HG03439 (cell line): ENCODE results near the gene MED9.

Experiments used
- ATAC-seq: cut with Tn5 transposase; IDR thresholded peaks from one replicate; pipeline ENCODE4 v1.9.1; 2021; ENCODE audit warnings: mild to moderate bottlenecking, moderate library complexity; ENCODE audit not compliant: unreplicated experiment

The MED9 gene

GRCh38 chr17:17487998-17488397, 11.2 kb downstream of the MED9 start:
- no peak for ATAC-seq

GRCh38 chr17:17491031-17491471, 14.3 kb downstream of the MED9 start:
- ATAC-seq, result no peak

GRCh38 chr17:17491546-17491988, 14.8 kb downstream of the MED9 start:
- ATAC-seq, result no peak

GRCh38 chr17:17492085-17492484, 15.3 kb downstream of the MED9 start:
- ATAC-seq, result no peak

GRCh38 chr17:17492571-17492970, 15.8 kb downstream of the MED9 start:
- no peak for ATAC-seq

- no peak for ATAC-seq
These were observed 16.6 kb downstream of the MED9 start for GRCh38 chr17:17493249-17493985.

GRCh38 chr17:17493986-17494466, 17.2 kb downstream of the MED9 start:
- ATAC-seq, result no peak

GRCh38 chr17:17494499-17494869, 17.7 kb downstream of the MED9 start:
- ATAC-seq, result no peak

- no peak for ATAC-seq
These were observed 18.2 kb downstream of the MED9 start for GRCh38 chr17:17494870-17495535.

- no peak for ATAC-seq
These were observed 18.9 kb downstream of the MED9 start for GRCh38 chr17:17495536-17496188.

- peak; percentile 75 for ATAC-seq
These were observed 19.6 kb downstream of the MED9 start, which contains the start of gene RASD1 for GRCh38 chr17:17496189-17497064. RASD1 (minus strand) TSS chr17:17496395; CDS start chr17:17496181, 214 bp downstream.

- ATAC-seq, result no peak
These were observed 20.5 kb downstream of the MED9 start for GRCh38 chr17:17497065-17497844.

- ATAC-seq, result no peak
These were observed 21.2 kb downstream of the MED9 start for GRCh38 chr17:17497845-17498520.

GRCh38 chr17:17498606-17499301, 22.0 kb downstream of the MED9 start:
- ATAC-seq, result no peak

- ATAC-seq, result no peak
These were observed 22.8 kb downstream of the MED9 start for GRCh38 chr17:17499402-17500145.

GRCh38 chr17:17500999-17501605, 24.3 kb downstream of the MED9 start:
- no peak for ATAC-seq

GRCh38 chr17:17502741-17503565, 26.2 kb downstream of the MED9 start:
- ATAC-seq, result no peak
